Hepatocyte (in vitro differentiated cells): ENCODE data around the gene SFTPD. TPM values are rescaled to one million over a fixed set of nuclear protein-coding genes. Genes with fewer than 3 reads are reported as not detected.

Experiments used
- DNase-seq: peaks from one replicate; pipeline ENCODE4 v3.0.0-alpha.2; 2016; ENCODE audit warnings: low spot score
- H2AFZ ChIP-seq: fragments of 200-600 bp; sonication (generic); 2 replicates; pipeline ENCODE4 v1.6.0; 2016; ENCODE audit warnings: antibody characterized with exemption, mild to moderate bottlenecking
- H3K27ac ChIP-seq: fragments of 200-600 bp; sonication (generic); 2 replicates; pipeline ENCODE4 v1.5.1; 2016; ENCODE audit warnings: mild to moderate bottlenecking
- H3K27me3 ChIP-seq: fragments of 200-600 bp; sonication (generic); 2 replicates; pipeline ENCODE4 v1.6.1; 2016
- H3K36me3 ChIP-seq: fragments of 200-600 bp; sonication (generic); replicated peaks from 2 replicates; pipeline ENCODE4 v1.5.1; 2016; ENCODE audit warnings: low read depth; ENCODE audit not compliant: insufficient read depth
- H3K4me1 ChIP-seq: fragments of 200-600 bp; sonication (generic); 2 replicates; pipeline ENCODE4 v1.5.1; 2016; ENCODE audit warnings: mild to moderate bottlenecking, moderate library complexity; ENCODE audit not compliant: insufficient read depth
- H3K4me2 ChIP-seq: fragments of 200-600 bp; sonication (generic); 2 replicates; pipeline ENCODE4 v1.6.0; 2016
- H3K4me3 ChIP-seq: fragments of 200-600 bp; sonication (generic); 2 replicates; pipeline ENCODE4 v1.5.1; 2016; ENCODE audit warnings: mild to moderate bottlenecking
- H3K79me2 ChIP-seq: fragments of 200-600 bp; sonication (generic); 2 replicates; pipeline ENCODE4 v1.6.0; 2017; ENCODE audit warnings: mild to moderate bottlenecking
- H3K9me2 ChIP-seq: fragments of 200-600 bp; sonication (generic); replicated peaks from 2 replicates; pipeline ENCODE4 v1.6.0; 2017; ENCODE audit warnings: mild to moderate bottlenecking; ENCODE audit not compliant: insufficient read depth
- H3K9me3 ChIP-seq: fragments of 200-600 bp; sonication (generic); 2 replicates; pipeline ENCODE4 v1.5.1; 2016; ENCODE audit warnings: low read depth, mild to moderate bottlenecking
- H4K20me1 ChIP-seq: fragments of 200-600 bp; sonication (generic); 2 replicates; pipeline ENCODE4 v1.6.0; 2016; ENCODE audit warnings: mild to moderate bottlenecking; ENCODE audit not compliant: insufficient read depth, poor library complexity, severe bottlenecking
- EZH2 ChIP-seq: fragments of 200-600 bp; sonication (generic); IDR thresholded peaks from 2 replicates; pipeline ENCODE4 v1.6.1; 2016; ENCODE audit warnings: antibody characterized with exemption, mild to moderate bottlenecking, borderline replicate concordance
- EZH2phosphoT487 ChIP-seq: fragments of 200-600 bp; sonication (generic); IDR thresholded peaks from one replicate; pipeline ENCODE4 v1.6.1; 2018; ENCODE audit warnings: antibody characterized with exemption, mild to moderate bottlenecking, low read depth, moderate library complexity; ENCODE audit not compliant: unreplicated experiment, severe bottlenecking
- WGBS: methylation state at CpG from one replicate; pipeline ENCODE4 v1.1.6; 2016; ENCODE audit warnings: low lambda C conversion rate; ENCODE audit errors: missing lambda C conversion rate; 5-methylcytosine and 5-hydroxymethylcytosine counted together
- polyA plus RNA-seq: library from polyadenylated mRNA; unstranded; fragments of >200 nt; fragmentation: Nextera tagmentation; extraction: Ambion mirVana; gene quantifications from 2 replicates; pipeline ENCODE4 v1.2.1, GENCODE V29; 2016
- total RNA-seq: library from RNA; depleted of rRNA; stranded (reverse); fragments of >200 nt; gene quantifications from 2 replicates; pipeline ENCODE4 v1.2.3, GENCODE V29; 2014
- TF ChIP-seq, protein P1 (sequence below): fragments of 200-600 bp; sonication (generic); IDR thresholded peaks from 2 replicates; pipeline ENCODE4 v1.5.1; 2016; ENCODE audit warnings: antibody characterized with exemption, mild to moderate bottlenecking; ENCODE audit not compliant: poor library complexity

The SFTPD gene
- total and polyA plus RNA-seq, 2 experiments from 2014 or later, result 55.5 to 233 TPM

DNA sequence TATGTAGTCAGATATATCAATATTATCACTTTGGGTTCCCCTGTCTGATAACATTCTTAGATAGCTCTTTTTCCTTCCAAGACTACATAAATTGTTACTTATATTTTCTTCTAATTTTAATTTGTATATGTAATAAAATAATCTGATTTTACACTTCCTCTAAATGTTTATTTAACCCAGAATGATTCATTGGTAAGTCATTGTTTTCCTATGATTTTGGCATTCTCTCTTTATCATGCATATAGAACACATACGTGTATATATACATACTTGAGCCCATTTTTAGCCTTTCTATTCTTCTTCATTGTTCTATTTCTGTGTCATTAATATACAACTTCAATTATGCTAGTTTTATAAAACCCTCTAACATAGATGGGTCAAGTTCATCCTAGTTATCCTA, 16.6 kb downstream of the SFTPD start:
- TF ChIP-seq EZH2phosphoT487 (no peak), EZH2 (no peak)
- TF ChIP-seq, protein P1, sequence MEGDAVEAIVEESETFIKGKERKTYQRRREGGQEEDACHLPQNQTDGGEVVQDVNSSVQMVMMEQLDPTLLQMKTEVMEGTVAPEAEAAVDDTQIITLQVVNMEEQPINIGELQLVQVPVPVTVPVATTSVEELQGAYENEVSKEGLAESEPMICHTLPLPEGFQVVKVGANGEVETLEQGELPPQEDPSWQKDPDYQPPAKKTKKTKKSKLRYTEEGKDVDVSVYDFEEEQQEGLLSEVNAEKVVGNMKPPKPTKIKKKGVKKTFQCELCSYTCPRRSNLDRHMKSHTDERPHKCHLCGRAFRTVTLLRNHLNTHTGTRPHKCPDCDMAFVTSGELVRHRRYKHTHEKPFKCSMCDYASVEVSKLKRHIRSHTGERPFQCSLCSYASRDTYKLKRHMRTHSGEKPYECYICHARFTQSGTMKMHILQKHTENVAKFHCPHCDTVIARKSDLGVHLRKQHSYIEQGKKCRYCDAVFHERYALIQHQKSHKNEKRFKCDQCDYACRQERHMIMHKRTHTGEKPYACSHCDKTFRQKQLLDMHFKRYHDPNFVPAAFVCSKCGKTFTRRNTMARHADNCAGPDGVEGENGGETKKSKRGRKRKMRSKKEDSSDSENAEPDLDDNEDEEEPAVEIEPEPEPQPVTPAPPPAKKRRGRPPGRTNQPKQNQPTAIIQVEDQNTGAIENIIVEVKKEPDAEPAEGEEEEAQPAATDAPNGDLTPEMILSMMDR, result no peak
- 91% methylated on average over 1 of the region's 1 CpG for WGBS

DNA sequence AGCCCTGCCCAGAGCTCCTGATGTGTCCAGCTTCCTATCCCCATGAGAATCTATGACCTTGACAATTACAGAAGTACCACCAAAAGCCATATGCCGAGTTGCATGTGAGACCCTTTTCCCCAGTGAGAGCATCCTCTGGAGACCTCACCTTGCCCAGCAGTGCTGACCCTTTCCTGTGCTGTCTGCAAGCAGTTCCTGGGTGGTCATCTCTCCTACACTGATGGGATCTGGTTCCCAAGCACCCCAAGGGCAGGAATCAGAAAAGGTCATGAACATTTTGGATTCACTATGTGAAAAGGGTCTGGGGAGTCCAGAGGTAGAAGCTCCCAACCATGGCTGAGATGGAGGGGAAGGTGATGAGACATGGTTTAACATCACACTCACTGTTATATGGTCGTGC, 18.2 kb downstream of the SFTPD start:
- no peaks in the 10 kb centered on the region for H3K79me2 ChIP-seq
- no peak for TF ChIP-seq EZH2
- TF ChIP-seq, protein P1, result no peak
- no peak for TF ChIP-seq EZH2phosphoT487
- H3K9me2 ChIP-seq, result no peaks in the 10 kb centered on the region
- no peaks in the 10 kb centered on the region for H3K9me3 ChIP-seq
- H3K27me3 ChIP-seq, result peaks cover 10% of the 10 kb centered on the region
- H3K27ac ChIP-seq, result no peak overlapping the region
- H3K4me3 ChIP-seq, result no peak overlapping the region
- H3K4me2 ChIP-seq, result no peak overlapping the region
- no peak overlapping the region for H2AFZ ChIP-seq
- H3K36me3 ChIP-seq, result no peaks in the 10 kb centered on the region
- 51% methylated on average over 2 of the region's 2 CpGs for WGBS
- DNase-seq, result no peak
- H4K20me1 ChIP-seq, result no peaks in the 10 kb centered on the region
- no peaks in the 10 kb centered on the region for H3K4me1 ChIP-seq

More for the DNA sequence above, 16.6 kb downstream of the SFTPD start:
- H3K27ac ChIP-seq, result no peak overlapping the region
- H3K36me3 ChIP-seq, result no peaks in the 10 kb centered on the region
- no peak for DNase-seq
- no peak overlapping the region for H3K4me2 ChIP-seq
- H2AFZ ChIP-seq, result no peak overlapping the region
- no peaks in the 10 kb centered on the region for H3K4me1 ChIP-seq
- no peak overlapping the region for H3K4me3 ChIP-seq
- peaks cover 10% of the 10 kb centered on the region for H3K27me3 ChIP-seq
- H3K79me2 ChIP-seq, result no peaks in the 10 kb centered on the region
- no peaks in the 10 kb centered on the region for H3K9me3 ChIP-seq
- H3K9me2 ChIP-seq, result no peaks in the 10 kb centered on the region
- no peaks in the 10 kb centered on the region for H4K20me1 ChIP-seq

DNA sequence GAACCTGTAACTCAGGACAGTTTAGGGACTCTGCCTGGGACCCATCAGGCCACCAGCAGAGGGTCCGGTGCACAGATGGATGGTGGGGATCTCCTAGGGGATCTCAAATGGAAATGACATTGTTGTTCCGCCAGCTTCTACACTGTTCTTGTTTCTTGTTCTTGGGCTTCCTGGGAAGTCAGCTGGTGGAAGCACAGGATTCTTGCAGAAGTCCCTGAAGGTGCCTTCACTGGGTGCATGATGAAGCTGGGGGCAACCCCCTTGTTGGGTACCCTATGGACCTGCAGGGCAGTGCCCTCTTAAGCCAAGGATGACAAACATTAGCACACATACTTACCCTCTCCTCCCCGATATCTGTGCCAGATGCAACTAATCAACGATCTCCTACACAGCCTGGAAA, 18.6 kb downstream of the SFTPD start:
- TF ChIP-seq, protein P1, result no peak
- TF ChIP-seq EZH2, result no peak

DNA sequence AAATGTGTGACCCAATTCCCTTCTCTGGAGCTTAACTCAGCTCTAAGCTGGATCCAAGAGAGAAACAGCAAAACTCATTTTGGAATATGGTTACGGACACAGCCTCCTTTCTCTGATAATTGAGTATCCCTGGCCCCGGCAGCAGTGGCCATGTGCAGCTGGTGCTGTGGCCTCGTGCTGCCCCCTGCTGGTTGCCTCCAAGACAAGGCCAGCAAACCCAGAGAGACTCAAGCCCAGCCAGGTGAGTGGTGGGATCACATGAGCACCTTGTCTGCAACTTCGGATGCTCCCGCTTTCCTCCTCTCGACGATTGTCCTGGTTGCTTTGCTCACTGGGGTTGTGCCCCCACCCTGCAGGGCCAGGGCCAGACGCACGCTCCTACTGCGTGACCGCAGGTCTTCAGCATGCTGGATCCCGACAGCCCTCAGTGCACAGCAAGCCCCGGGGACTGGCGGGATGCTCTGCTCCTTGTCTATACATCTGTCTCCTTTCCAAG, 19.4 kb downstream of the SFTPD start:
- Histone ChIP-seq H3K27ac (no peak overlapping the region), H4K20me1 (no peaks in the 10 kb centered on the region), H3K4me3 (no peak overlapping the region), H2AFZ (no peak overlapping the region), H3K9me3 (no peaks in the 10 kb centered on the region), H3K9me2 (no peaks in the 10 kb centered on the region), H3K4me1 (no peaks in the 10 kb centered on the region), H3K4me2 (no peak overlapping the region), H3K36me3 (no peaks in the 10 kb centered on the region), H3K27me3 (peaks cover 10% of the 10 kb centered on the region), H3K79me2 (no peaks in the 10 kb centered on the region)
- no peak for TF ChIP-seq EZH2phosphoT487
- TF ChIP-seq, protein P1, result peak; percentile 85
- peak; percentile 87 for DNase-seq
- WGBS, result 22% methylated on average over 14 of the region's 14 CpGs

More for the DNA sequence above, 18.6 kb downstream of the SFTPD start:
- Histone ChIP-seq H3K4me2 (no peak overlapping the region), H3K4me1 (no peaks in the 10 kb centered on the region), H3K36me3 (no peaks in the 10 kb centered on the region), H3K9me3 (no peaks in the 10 kb centered on the region), H3K79me2 (no peaks in the 10 kb centered on the region), H2AFZ (no peak overlapping the region), H3K4me3 (no peak overlapping the region), H3K9me2 (no peaks in the 10 kb centered on the region), H3K27me3 (peaks cover 10% of the 10 kb centered on the region), H3K27ac (no peak overlapping the region), H4K20me1 (no peaks in the 10 kb centered on the region)
- WGBS, result 78% methylated on average over 4 of the region's 4 CpGs
- no peak for DNase-seq
